Liver (tissue), 9 donors: ENCODE results near the gene DAAM1. TPM values are rescaled to one million over a fixed set of nuclear protein-coding genes. Genes with fewer than 3 reads are reported as not detected.

Source experiments
- DNase-seq: peaks from one replicate; pipeline ENCODE4 v3.0.0-alpha.2; 2017; ENCODE audit warnings: low spot score
- H3K27ac ChIP-seq, 2 donors: one replicate each; pipeline ENCODE4 v1.7.0; 2013; ENCODE audit warnings: inconsistent platforms in 2 of 2, low read length in 2 of 2, control low read depth in 1 of 2, low read depth in 1 of 2, mild to moderate bottlenecking in 1 of 2
- H3K27me3 ChIP-seq, 4 donors: one replicate each; pipeline versions ENCODE4 v1.6.1 to v1.7.0; 2013; ENCODE audit warnings: low read length in 3 of 4, inconsistent platforms in 1 of 4, mild to moderate bottlenecking in 1 of 4, moderate library complexity in 1 of 4; ENCODE audit not compliant: control insufficient read depth in 4 of 4, insufficient read depth in 4 of 4
- H3K36me3 ChIP-seq, 4 donors: one replicate each; pipeline versions ENCODE4 v1.6.1 to v1.7.0; 2013; ENCODE audit warnings: low read length in 3 of 4, mild to moderate bottlenecking in 3 of 4, low read depth in 1 of 4, moderate library complexity in 1 of 4; ENCODE audit not compliant: control insufficient read depth in 4 of 4, insufficient read depth in 3 of 4
- H3K4me1 ChIP-seq, 4 donors: one replicate each; pipeline versions ENCODE4 v1.6.1 to v1.7.0; 2013; ENCODE audit warnings: low read length in 3 of 4, mild to moderate bottlenecking in 3 of 4, moderate library complexity in 1 of 4; ENCODE audit not compliant: control insufficient read depth in 4 of 4, insufficient read depth in 4 of 4
- H3K4me3 ChIP-seq, 3 donors: one replicate each; pipeline versions ENCODE4 v1.6.1 to v1.7.0; 2013; ENCODE audit warnings: low read length in 3 of 3, control low read depth in 1 of 3, low read depth in 1 of 3, mild to moderate bottlenecking in 1 of 3
- H3K9ac ChIP-seq, 2 donors: one replicate each; pipeline ENCODE4 v1.7.0; 2013; ENCODE audit warnings: low read length in 2 of 2, mild to moderate bottlenecking in 2 of 2, moderate library complexity in 2 of 2, control low read depth in 1 of 2, low read depth in 1 of 2
- H3K9me3 ChIP-seq, 4 donors: one replicate each; pipeline versions ENCODE4 v1.6.1 to v1.7.0; 2013; ENCODE audit warnings: low read length in 3 of 4; ENCODE audit not compliant: control insufficient read depth in 4 of 4
- ATF3 ChIP-seq: IDR thresholded peaks from 2 replicates; pipeline ENCODE4 v1.6.1; 2016; ENCODE audit warnings: antibody characterized with exemption
- CTCF ChIP-seq: fragments of 150-350 bp; IDR thresholded peaks from 2 replicates; pipeline ENCODE4 v1.5.1; 2017; ENCODE audit warnings: improper control_type of control experiment, low read depth, low read length; ENCODE audit not compliant: missing input control
- FOXA1 ChIP-seq: IDR thresholded peaks from 2 replicates; pipeline ENCODE4 v1.6.1; 2016; ENCODE audit warnings: antibody characterized with exemption
- FOXA2 ChIP-seq: IDR thresholded peaks from 2 replicates; pipeline ENCODE4 v1.6.1; 2016; ENCODE audit warnings: antibody characterized with exemption
- GABPA ChIP-seq, 2 donors: IDR thresholded peaks in 1 of 2; conservative IDR thresholded peaks in 1 of 2; 2 replicates each; pipeline ENCODE4 v1.6.1; 2016; ENCODE audit warnings: antibody characterized with exemption in 2 of 2, mild to moderate bottlenecking in 1 of 2, moderate library complexity in 1 of 2
- HNF4A ChIP-seq, 2 donors: conservative IDR thresholded peaks; 2 replicates each; pipeline ENCODE4 v1.6.1; 2016; ENCODE audit warnings: antibody characterized with exemption in 2 of 2, mild to moderate bottlenecking in 2 of 2
- HNF4G ChIP-seq: IDR thresholded peaks from 2 replicates; pipeline ENCODE4 v1.6.1; 2016; ENCODE audit warnings: antibody characterized with exemption
- MAX ChIP-seq: IDR thresholded peaks from 2 replicates; pipeline ENCODE4 v1.6.1; 2016; ENCODE audit warnings: antibody characterized with exemption
- NR2F2 ChIP-seq: IDR thresholded peaks from 2 replicates; pipeline ENCODE4 v1.6.1; 2016; ENCODE audit warnings: antibody characterized with exemption
- RAD21 ChIP-seq, 2 donors: IDR thresholded peaks; 2 replicates each; pipeline ENCODE4 v1.6.1; 2016; ENCODE audit warnings: antibody characterized with exemption in 2 of 2, mild to moderate bottlenecking in 2 of 2
- REST ChIP-seq: IDR thresholded peaks from 2 replicates; pipeline ENCODE4 v1.6.1; 2016; ENCODE audit warnings: antibody characterized with exemption, mild to moderate bottlenecking
- TAF1 ChIP-seq: conservative IDR thresholded peaks from 2 replicates; pipeline ENCODE4 v1.6.1; 2016; ENCODE audit warnings: antibody characterized with exemption, mild to moderate bottlenecking
- ZBTB33 ChIP-seq: IDR thresholded peaks from 2 replicates; pipeline ENCODE4 v1.6.1; 2016; ENCODE audit warnings: antibody characterized with exemption
- WGBS: extraction: QIAGEN DNeasy Blood & Tissue Kit; methylation state at CpG from one replicate; pipeline ENCODE4 v1.1.7; 2013; 5-methylcytosine and 5-hydroxymethylcytosine counted together
- polyA plus RNA-seq, 2 donors: library from polyadenylated mRNA; stranded (reverse) in 1 of 2; unstranded in 1 of 2; fragments of 200-250 nt in 1 of 2; fragments of >200 nt in 1 of 2; fragmentation: Nextera tagmentation in 1 of 2; extraction: Ambion mirVana in 1 of 2; gene quantifications; one replicate each; pipeline versions ENCODE4 v1.2.1 to v1.2.3, GENCODE V29; 2013 to 2015
- total RNA-seq, 2 donors: library from RNA; depleted of rRNA; stranded (reverse); fragments of >200 nt; gene quantifications; one replicate each; pipeline ENCODE4 v1.2.3, GENCODE V29; 2014
- donor health status: healthy.
- donor health status: healthy.
- donor health status: healthy.
- donor health status: healthy.
- donor health status: healthy.

The DAAM1 gene
- total and polyA plus RNA-seq, 4 donors, result 9.5 to 28.4 (median 18.5) TPM

GRCh38 chr14:59302313-59302712 lies 113.8 kb downstream of the DAAM1 start:
- no peak for DNase-seq
- TF ChIP-seq ATF3, result no peak
- no peak for TF ChIP-seq FOXA2
- TF ChIP-seq HNF4G, result no peak
- TF ChIP-seq MAX, result no peak
- TF ChIP-seq TAF1, result no peak
- no peak for TF ChIP-seq HNF4A (conservative IDR thresholded peaks at IDR 0.05)
- no peak for TF ChIP-seq REST
- TF ChIP-seq FOXA1, result no peak
- no peak for TF ChIP-seq GABPA (IDR thresholded peaks at IDR 0.05 in 1 of 2, conservative IDR thresholded peaks at IDR 0.05 in 1 of 2)
- no peak for TF ChIP-seq CTCF
- no peak for TF ChIP-seq RAD21 (IDR thresholded peaks at IDR 0.05)
- no peak for TF ChIP-seq NR2F2
- no peak for TF ChIP-seq ZBTB33
- Histone ChIP-seq H3K9ac (no peak overlapping the region), H3K4me3 (no peak overlapping the region), H3K27ac (no peak overlapping the region), H3K36me3 (no peaks in the 10 kb centered on the region), H3K4me1 (peaks cover 3 to 27% (median 18%) of the 10 kb centered on the region in 4 donors), H3K27me3 (no peaks in the 10 kb centered on the region), H3K9me3 (no peaks in the 10 kb centered on the region)
- 93% methylated on average over 2 of the region's 2 CpGs for WGBS

- DNase-seq, result no peak
- Histone ChIP-seq H3K9me3 (no peaks in the 10 kb centered on the region), H3K27me3 (no peaks in the 10 kb centered on the region), H3K4me3 (no peak overlapping the region), H3K4me1 (peaks cover 3 to 18% (median 11%) of the 10 kb centered on the region in 4 donors), H3K9ac (no peak overlapping the region), H3K36me3 (no peaks in the 10 kb centered on the region), H3K27ac (no peak overlapping the region)
- 70% methylated on average over 2 of the region's 2 CpGs for WGBS
- TF ChIP-seq FOXA1, result no peak
- no peak for TF ChIP-seq FOXA2
Observed at GRCh38 chr14:59303216-59303615, 114.7 kb downstream of the DAAM1 start.
